Skin of body (tissue), 2 donors: ENCODE data around the gene BAZ1A. TPM values are rescaled to one million over a fixed set of nuclear protein-coding genes. Genes with fewer than 3 reads are reported as not detected.
A peak's percentile ranks its signal among the peaks of the same experiment; 100 is the strongest.
"Not testable (repeated sequence)": the region's sequence is repeated elsewhere in the genome, so short reads cannot be mapped to it uniquely, and the experiment has no call there.

Experiments used
- DNase-seq: peaks from one replicate; lab custom pipeline; 2025; lab: John Stamatoyannopoulos, UW
- total RNA-seq: library from RNA; depleted of rRNA; stranded (reverse); fragments of >200 nt; gene quantifications from one replicate; pipeline ENCODE4 v1.2.3, GENCODE V29; 2014

Gene BAZ1A
- total RNA-seq, 1 donor from 2014 or later = 64.5 TPM

- DNase-seq = no peak
Measured at GRCh38 chr14:34858765-34859164, 16.4 kb downstream of the BAZ1A start.

- no peak for DNase-seq
Measured at GRCh38 chr14:34857689-34858449, 17.3 kb downstream of the BAZ1A start.

GRCh38 chr14:34853041-34853440 is 22.1 kb downstream of the BAZ1A start:
- no peak for DNase-seq

- DNase-seq = no peak
Measured at GRCh38 chr14:34851395-34851794, 23.8 kb downstream of the BAZ1A start.

GRCh38 chr14:34845869-34846268 is 29.3 kb downstream of the BAZ1A start:
- DNase-seq = no peak

- DNase-seq = no peak
Measured at GRCh38 chr14:34843011-34843554, 32.1 kb downstream of the BAZ1A start.

- DNase-seq = no peak
Measured at GRCh38 chr14:34837801-34838322, 37.3 kb downstream of the BAZ1A start.

GRCh38 chr14:34835312-34835711 is 39.8 kb downstream of the BAZ1A start:
- DNase-seq = no peak

- no peak for DNase-seq
Measured at GRCh38 chr14:34833549-34834523, 41.3 kb downstream of the BAZ1A start.

- DNase-seq = no peak
Measured at GRCh38 chr14:34826661-34827060, 48.5 kb downstream of the BAZ1A start.

GRCh38 chr14:34824826-34825225 is 50.3 kb downstream of the BAZ1A start:
- peak; percentile 5 for DNase-seq

- no peak for DNase-seq
Measured at GRCh38 chr14:34824256-34824655, 50.9 kb downstream of the BAZ1A start.

- DNase-seq = no peak
Measured at GRCh38 chr14:34817768-34818167, 57.4 kb downstream of the BAZ1A start.

GRCh38 chr14:34810028-34810427 is 65.1 kb downstream of the BAZ1A start:
- DNase-seq = no peak

- DNase-seq = no peak
Measured at GRCh38 chr14:34806257-34806656, 68.9 kb downstream of the BAZ1A start.

- no peak for DNase-seq
Measured at GRCh38 chr14:34804933-34805332, 70.2 kb downstream of the BAZ1A start.

- DNase-seq = not testable (repeated sequence)
Measured at GRCh38 chr14:34798861-34799260, 76.3 kb downstream of the BAZ1A start.

- no peak for DNase-seq
Measured at GRCh38 chr14:34797747-34798583, 77.2 kb downstream of the BAZ1A start.

GRCh38 chr14:34796902-34797301 is 78.3 kb downstream of the BAZ1A start:
- no peak for DNase-seq

GRCh38 chr14:34794941-34795340 is 80.2 kb downstream of the BAZ1A start:
- DNase-seq = no peak

GRCh38 chr14:34794217-34794616 is 80.9 kb downstream of the BAZ1A start:
- DNase-seq = no peak
